GM12878 (cell line): ENCODE data around the gene CAVIN4. TPM values are rescaled to one million over a fixed set of nuclear protein-coding genes. Genes with fewer than 3 reads are reported as not detected.

Source experiments
- ATAC-seq: fragments of 200-7000 bp; cut with Tn5 transposase; 3 replicates; pipeline ENCODE4 v1.9.1; 2020; ENCODE audit warnings: mild to moderate bottlenecking, moderate library complexity
- BruUV-seq: library from RNA; stranded (reverse); fragments of 400-500 nt; replicated peaks from 2 replicates; lab custom pipeline; 2021; lab: Mats Ljungman, UMichigan
- CTCF ChIA-PET: fragments of 300-600 bp; sonication (Branson Sonifier 250); formaldehyde crosslinking; extraction: SDS; loops from one replicate; lab custom pipeline; 2021; ENCODE audit warnings: inconsistent platforms; lab: Yijun Ruan, JAX
- POLR2A ChIA-PET: fragments of 350-600 bp; formaldehyde crosslinking; extraction: SDS; loops from one replicate; lab custom pipeline; 2021; ENCODE audit warnings: inconsistent platforms; lab: Charles Lee
- RAD21 ChIA-PET: fragments of 300-600 bp; sonication (Branson Sonifier 250); formaldehyde crosslinking; loops from one replicate; lab custom pipeline; 2023; ENCODE audit warnings: antibody characterized with exemption; ENCODE audit not compliant: unreplicated experiment; lab: Charles Lee
- SMC1A ChIA-PET: fragments of 300-600 bp; sonication (Branson Sonifier 250); formaldehyde crosslinking; loops from one replicate; lab custom pipeline; 2023; ENCODE audit not compliant: unreplicated experiment, uncharacterized antibody; lab: Charles Lee
- DNase-seq: peaks from one replicate; pipeline ENCODE4 v3.0.0-alpha.2; 2011; ENCODE audit warnings: low read depth, low spot score
- FAIRE-seq: peaks from 3 replicates; lab custom pipeline; 2011; peaks lifted over from hg19 to GRCh38; lab: Jason Lieb, UNC
- H2AFZ ChIP-seq: 2 replicates; pipeline ENCODE4 v1.6.0; 2011; ENCODE audit warnings: low read depth, low read length, control low read depth; ENCODE audit not compliant: control insufficient read depth
- H3K27ac ChIP-seq: 2 replicates; pipeline ENCODE4 v1.5.1; 2011; ENCODE audit warnings: control low read depth; ENCODE audit not compliant: control insufficient read depth, insufficient read depth
- H3K27me3 ChIP-seq, 2 experiments: replicated peaks in 1 of 2; 2 replicates each; pipeline versions ENCODE4 v1.6.0 to v1.6.1; 2011; ENCODE audit warnings: low read length in 1 of 2; ENCODE audit not compliant: control insufficient read depth in 2 of 2, insufficient read depth in 2 of 2
- H3K36me3 ChIP-seq, 2 experiments: 2 replicates each; pipeline ENCODE4 v1.5.1; 2011; ENCODE audit warnings: low read length in 1 of 2; ENCODE audit not compliant: control insufficient read depth in 2 of 2, insufficient read depth in 2 of 2
- H3K4me1 ChIP-seq: 2 replicates; pipeline ENCODE4 v1.6.1; 2011; ENCODE audit warnings: mild to moderate bottlenecking, low read length, moderate library complexity, mixed read lengths; ENCODE audit not compliant: control insufficient read depth, insufficient read depth
- H3K4me2 ChIP-seq: 2 replicates; pipeline ENCODE4 v1.6.0; 2011; ENCODE audit warnings: control low read depth; ENCODE audit not compliant: control insufficient read depth, insufficient read depth
- H3K4me3 ChIP-seq: fragments of 200-600 bp; sonication (generic); 2 replicates; pipeline ENCODE4 v1.5.1; 2016
- H3K79me2 ChIP-seq: 2 replicates; pipeline ENCODE4 v1.6.0; 2011; ENCODE audit warnings: low read length; ENCODE audit not compliant: control insufficient read depth, insufficient read depth
- H3K9ac ChIP-seq: 2 replicates; pipeline ENCODE4 v1.8.0; 2011; ENCODE audit warnings: low read length, control low read depth, mixed read lengths; ENCODE audit not compliant: control insufficient read depth, insufficient read depth
- H3K9me3 ChIP-seq: replicated peaks from 3 replicates; pipeline ENCODE4 v1.5.1; 2011; ENCODE audit warnings: mild to moderate bottlenecking, low read length; ENCODE audit not compliant: control insufficient read depth, insufficient read depth
- H4K20me1 ChIP-seq: 2 replicates; pipeline ENCODE4 v1.6.0; 2011; ENCODE audit not compliant: control insufficient read depth, insufficient read depth
- E2F4 ChIP-seq: IDR thresholded peaks from 2 replicates; pipeline ENCODE4 v1.6.1; 2012; ENCODE audit warnings: low read depth, low read length, improper control_type of control experiment
- FOXM1 ChIP-seq: IDR thresholded peaks from 2 replicates; pipeline ENCODE4 v1.6.1; 2012; ENCODE audit warnings: low read depth, mild to moderate bottlenecking, inconsistent platforms, low read length, moderate library complexity
- IKZF2 ChIP-seq, 2 experiments: fragments of 450-650 bp; IDR thresholded peaks; 2 replicates each; pipeline ENCODE4 v1.6.1; 2017; ENCODE audit warnings: mild to moderate bottlenecking in 2 of 2, moderate library complexity in 2 of 2
- JUND ChIP-seq: IDR thresholded peaks from 2 replicates; pipeline ENCODE4 v1.6.1; 2012; ENCODE audit warnings: low read depth, mild to moderate bottlenecking, low read length, improper control_type of control experiment, moderate library complexity
- MAX ChIP-seq: IDR thresholded peaks from 2 replicates; pipeline ENCODE4 v1.6.1; 2012; ENCODE audit warnings: low read depth, low read length, improper control_type of control experiment
- MEF2A ChIP-seq: IDR thresholded peaks from 2 replicates; pipeline ENCODE4 v1.6.1; 2011; ENCODE audit warnings: low read depth, mild to moderate bottlenecking, low read length, moderate library complexity; ENCODE audit not compliant: insufficient read depth
- MLLT1 ChIP-seq: fragments of 450-650 bp; IDR thresholded peaks from 2 replicates; pipeline ENCODE4 v1.6.1; 2016; ENCODE audit warnings: mild to moderate bottlenecking
- MYB ChIP-seq: fragments of 150-350 bp; IDR thresholded peaks from 2 replicates; pipeline ENCODE4 v1.6.1; 2014; ENCODE audit warnings: mild to moderate bottlenecking, low read depth, low read length, borderline replicate concordance
- PAX8 ChIP-seq: fragments of 450-650 bp; IDR thresholded peaks from 2 replicates; pipeline ENCODE4 v1.6.1; 2017; ENCODE audit warnings: mild to moderate bottlenecking, moderate library complexity
- POLR2AphosphoS2 ChIP-seq: IDR thresholded peaks from 2 replicates; pipeline ENCODE4 v1.6.1; 2011; ENCODE audit warnings: low read depth, mild to moderate bottlenecking, low read length, improper control_type of control experiment, moderate library complexity
- RELB ChIP-seq: fragments of 450-650 bp; IDR thresholded peaks from 2 replicates; pipeline ENCODE4 v1.6.1; 2017; ENCODE audit warnings: low read depth, mild to moderate bottlenecking, moderate library complexity
- REST ChIP-seq: IDR thresholded peaks from 2 replicates; pipeline ENCODE4 v1.6.1; 2012; ENCODE audit warnings: mild to moderate bottlenecking, low read depth, low read length
- SMARCA5 ChIP-seq: fragments of 450-650 bp; IDR thresholded peaks from 2 replicates; pipeline ENCODE4 v1.6.1; 2017; ENCODE audit warnings: mild to moderate bottlenecking
- SMC3 ChIP-seq: IDR thresholded peaks from 2 replicates; pipeline ENCODE4 v1.6.1; 2011; ENCODE audit warnings: low read length, improper control_type of control experiment, borderline replicate concordance
- SREBF1 ChIP-seq: IDR thresholded peaks from 2 replicates; pipeline ENCODE4 v1.6.1; 2012; ENCODE audit warnings: mild to moderate bottlenecking, low read length
- TARDBP ChIP-seq: IDR thresholded peaks from 2 replicates; pipeline ENCODE4 v1.6.1; 2016; ENCODE audit warnings: borderline replicate concordance
- ZNF207 ChIP-seq: fragments of 450-650 bp; IDR thresholded peaks from 2 replicates; pipeline ENCODE4 v1.6.1; 2014; ENCODE audit warnings: antibody characterized with exemption, mild to moderate bottlenecking, borderline replicate concordance
- WGBS: methylation state at CpG from one replicate; pipeline ENCODE4 v1.1.6; 2016; ENCODE audit warnings: low lambda C conversion rate; ENCODE audit not compliant: insufficient replicate concordance, insufficient coverage; ENCODE audit errors: missing lambda C conversion rate; 5-methylcytosine and 5-hydroxymethylcytosine counted together
- in situ Hi-C: fragments of 300-500 bp; cut with MboI; formaldehyde crosslinking; loops from 9 replicates; pipeline ENCODE4 v1.14.3; 2018; ENCODE audit warnings: mixed read lengths
- intact Hi-C: fragments of 100-400 bp; cut with micrococcal nuclease; formaldehyde crosslinking; loops from one replicate; pipeline ENCODE4 v1.14.2; 2022; ENCODE audit not compliant: unreplicated experiment
- polyA plus RNA-seq, 11 experiments: library from polyadenylated mRNA; depleted of rRNA in 4 of 11; unstranded in 6 of 11; stranded (reverse) in 5 of 11; fragments of >200 nt; fragmentation: Nextera tagmentation in 4 of 11; fragmentation: Illumina TruSeq in 1 of 11; extraction: Ambion mirVana in 4 of 11; extraction: Trizol in 1 of 11; gene quantifications; 1 replicate in 1 of 11; 2 replicates in 10 of 11; pipeline versions ENCODE4 v1.2.1 to v1.2.3, GENCODE V29; 2011 to 2016; ENCODE audit warnings: inconsistent platforms in 2 of 11, missing spikeins in 2 of 11, low read depth in 1 of 11
- total RNA-seq, 4 experiments: library from RNA; depleted of rRNA in 3 of 4; stranded (reverse); fragments of >200 nt in 3 of 4; fragmentation: Illumina TruSeq in 1 of 4; extraction: Trizol in 1 of 4; gene quantifications; 2 replicates each; pipeline versions ENCODE4 v1.2.1 to v1.2.3, GENCODE V29; 2013 to 2021

CAVIN4 gene
- total and polyA plus RNA-seq, 10 of the 15 experiments (the other 5 are each of a cell fraction or from before 2014, with no cell fraction given) = 0.04 to 0.13 (median 0.08) TPM; not detected in 3

- in situ Hi-C loops = loop anchor here (10.0 kb wide), 1 partner anchor 699 kb away; no protein-coding TSS in a partner anchor
- TF ChIP-seq JUND = no peak
- no peak for TF ChIP-seq RELB
- no peak for TF ChIP-seq SREBF1
- TF ChIP-seq SMC3 = no peak
- TF ChIP-seq REST = no peak
- no peak for TF ChIP-seq MAX
- TF ChIP-seq SMARCA5 = no peak
- TF ChIP-seq FOXM1 = no peak
- no peak for TF ChIP-seq E2F4
- no peak for TF ChIP-seq ZNF207
- TF ChIP-seq MEF2A = no peak
- TF ChIP-seq IKZF2 (IDR thresholded peaks at IDR 0.05) = no peak
- no peak for TF ChIP-seq MLLT1
- TF ChIP-seq TARDBP = no peak
- no peak for TF ChIP-seq POLR2AphosphoS2
- TF ChIP-seq MYB = no peak
- no peak for TF ChIP-seq PAX8
These were observed 27.5 kb downstream of the CAVIN4 start for GRCh38 chr9:100605405-100605804.

More at GRCh38 chr9:100605405-100605804, 27.5 kb downstream of the CAVIN4 start:
- no peaks in the 10 kb centered on the region for H3K36me3 ChIP-seq
- ChIA-PET CTCF (interaction anchor here (1.1 to 1.3 kb wide), 2 partner anchors 10 to 706 kb away, joined by 3 read pairs; no protein-coding TSS in a partner anchor), RAD21 (no interaction called here), POLR2A (no interaction called here), SMC1A (no interaction called here)
- H3K27ac ChIP-seq = no peak overlapping the region
- no peaks in the 10 kb centered on the region for H3K4me1 ChIP-seq
- DNase-seq (no peak), ATAC-seq (no peak), FAIRE-seq (no peak)
- H3K79me2 ChIP-seq = no peaks in the 10 kb centered on the region
- H3K27me3 ChIP-seq = no peaks in the 10 kb centered on the region
- no TSS peak for BruUV-seq
- no peak overlapping the region for H3K4me3 ChIP-seq
- no peak overlapping the region for H3K9ac ChIP-seq
- WGBS = 10% methylated on average over 1 of the region's 1 CpG
- no peaks in the 10 kb centered on the region for H3K9me3 ChIP-seq
- no peaks in the 10 kb centered on the region for H4K20me1 ChIP-seq
- no peak overlapping the region for H3K4me2 ChIP-seq
- intact Hi-C loops = no loop called here
- no peak overlapping the region for H2AFZ ChIP-seq
